ENCODE measurements around the gene DNAH3.
"Not testable (repeated sequence)": the region's sequence is repeated elsewhere in the genome, so short reads cannot be mapped to it uniquely, and the experiment has no call there.

Gene DNAH3

GRCh38 chr16:21150375-21151001, at the start of gene DNAH3:
DNAH3 (minus strand) TSS chr16:21150846; CDS start chr16:21150319, 527 bp downstream.
- DNase-seq = no peak

GRCh38 chr16:21199607-21200218, 49.1 kb upstream of the DNAH3 start:
- no peak for DNase-seq

- no peak for DNase-seq
Observed at GRCh38 chr16:21197621-21198020, 47.0 kb upstream of the DNAH3 start.

- DNase-seq = no peak
Observed at GRCh38 chr16:21197112-21197511, 46.5 kb upstream of the DNAH3 start.

GRCh38 chr16:21195330-21195729, 44.7 kb upstream of the DNAH3 start:
- DNase-seq = not testable (repeated sequence)

- DNase-seq = peak; percentile 13
Observed at GRCh38 chr16:21194771-21195301, 44.2 kb upstream of the DNAH3 start.

GRCh38 chr16:21192991-21193390, 42.3 kb upstream of the DNAH3 start:
- no peak for DNase-seq

GRCh38 chr16:21190599-21190998, 40.0 kb upstream of the DNAH3 start:
- DNase-seq = peak; percentile 66

GRCh38 chr16:21190013-21190412, 39.4 kb upstream of the DNAH3 start:
- DNase-seq = no peak

GRCh38 chr16:21189311-21189710, 38.7 kb upstream of the DNAH3 start:
- DNase-seq = no peak

- no peak for DNase-seq
Observed at GRCh38 chr16:21186326-21186691, 35.7 kb upstream of the DNAH3 start.

GRCh38 chr16:21185659-21186325, 35.1 kb upstream of the DNAH3 start:
- no peak for DNase-seq

GRCh38 chr16:21184834-21185233, 34.2 kb upstream of the DNAH3 start:
- no peak for DNase-seq

GRCh38 chr16:21183995-21184394, 33.3 kb upstream of the DNAH3 start:
- DNase-seq = no peak

GRCh38 chr16:21179983-21180365, 29.3 kb upstream of the DNAH3 start:
- no peak for DNase-seq

- no peak for DNase-seq
Observed at GRCh38 chr16:21179126-21179982, 28.7 kb upstream of the DNAH3 start.

GRCh38 chr16:21175397-21175796, 24.8 kb upstream of the DNAH3 start:
- no peak for DNase-seq

- DNase-seq = no peak
Observed at GRCh38 chr16:21172650-21173049, 22.0 kb upstream of the DNAH3 start.

GRCh38 chr16:21170116-21170515, 19.5 kb upstream of the DNAH3 start:
- DNase-seq = not testable (repeated sequence)

GRCh38 chr16:21169249-21169981, 18.8 kb upstream of the DNAH3 start:
- DNase-seq = no peak

GRCh38 chr16:21167929-21168602, 17.4 kb upstream of the DNAH3 start:
- DNase-seq = no peak

- peak; percentile 83 for DNase-seq
Observed at GRCh38 chr16:21167360-21167759, 16.7 kb upstream of the DNAH3 start.
